GM06990 (cell line): ENCODE measurements around the gene STYK1.

Experiments
- DNase-seq: peaks from one replicate; pipeline ENCODE4 v3.0.0-alpha.2; 2011; ENCODE audit not compliant: insufficient read length; ENCODE audit errors: extremely low read depth
- H3K27me3 ChIP-seq: replicated peaks from 2 replicates; pipeline ENCODE4 v1.6.0; 2011; ENCODE audit warnings: low read length; ENCODE audit not compliant: control insufficient read depth, insufficient read depth
- H3K36me3 ChIP-seq: 2 replicates; pipeline ENCODE4 v1.5.1; 2011; ENCODE audit warnings: low read length; ENCODE audit not compliant: control insufficient read depth, insufficient read depth
- H3K4me3 ChIP-seq: replicated peaks from 2 replicates; pipeline ENCODE4 v1.5.1; 2011; ENCODE audit warnings: low read depth, mild to moderate bottlenecking, control low read depth, low read length
- CTCF ChIP-seq: IDR thresholded peaks from 2 replicates; pipeline ENCODE4 v1.5.1; 2011; ENCODE audit warnings: low read length, control low read depth, mild to moderate bottlenecking, inconsistent platforms; ENCODE audit not compliant: insufficient read depth, poor library complexity, severe bottlenecking

Gene STYK1

GRCh38 chr12:10719482-10719881 lies 45.6 kb upstream of the STYK1 start:
- Histone ChIP-seq H3K4me3 (no peak overlapping the region), H3K36me3 (peaks cover 2% of the 10 kb centered on the region; the same call in 1 of the 2 replicates), H3K27me3 (no peaks in the 10 kb centered on the region)
- no peak for TF ChIP-seq CTCF
- no peak for DNase-seq

- TF ChIP-seq CTCF: no peak
- Histone ChIP-seq H3K4me3 (no peak overlapping the region), H3K36me3 (peaks cover 2% of the 10 kb centered on the region; the same call in 1 of the 2 replicates), H3K27me3 (no peaks in the 10 kb centered on the region)
- DNase-seq: no peak
Observed at GRCh38 chr12:10718279-10718821, 44.5 kb upstream of the STYK1 start.

- Histone ChIP-seq H3K36me3 (peaks cover 2% of the 10 kb centered on the region; the same call in 1 of the 2 replicates), H3K27me3 (no peaks in the 10 kb centered on the region), H3K4me3 (no peak overlapping the region)
- DNase-seq: no peak
- no peak for TF ChIP-seq CTCF
Observed at GRCh38 chr12:10717410-10717809, 43.6 kb upstream of the STYK1 start.

DNA sequence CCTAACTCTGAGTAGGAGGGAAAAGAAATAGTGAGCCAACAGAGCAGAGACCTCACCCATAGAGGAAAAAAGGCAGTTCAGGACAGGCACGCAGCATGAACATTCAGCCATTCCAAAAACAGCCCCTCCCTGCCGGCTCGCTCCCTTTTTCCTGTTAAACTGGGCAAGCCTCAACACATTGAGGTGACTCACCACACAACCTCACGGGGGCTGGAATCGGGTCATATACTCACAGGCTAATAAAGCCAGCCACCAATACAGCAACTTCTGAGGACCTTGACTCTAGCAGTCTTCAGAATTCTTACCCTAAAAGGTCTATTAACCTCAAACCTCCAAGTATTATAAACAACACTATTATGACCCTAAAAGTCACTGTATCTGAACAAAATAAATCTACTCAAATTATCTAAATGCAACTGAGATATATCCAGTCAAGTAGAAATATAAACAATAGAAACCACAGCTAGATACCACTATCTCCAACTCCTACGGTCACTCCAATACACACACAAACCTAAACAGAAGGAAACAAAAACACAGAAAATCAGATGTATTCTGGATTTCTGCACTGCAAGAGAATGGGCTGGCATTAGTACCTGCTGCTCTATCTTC lies 43.0 kb upstream of the STYK1 start:
- no peaks in the 10 kb centered on the region for H3K27me3 ChIP-seq
- peaks cover 2% of the 10 kb centered on the region; the same call in 1 of the 2 replicates for H3K36me3 ChIP-seq
- no peak overlapping the region for H3K4me3 ChIP-seq
- no peak for TF ChIP-seq CTCF
- no peak for DNase-seq

DNA sequence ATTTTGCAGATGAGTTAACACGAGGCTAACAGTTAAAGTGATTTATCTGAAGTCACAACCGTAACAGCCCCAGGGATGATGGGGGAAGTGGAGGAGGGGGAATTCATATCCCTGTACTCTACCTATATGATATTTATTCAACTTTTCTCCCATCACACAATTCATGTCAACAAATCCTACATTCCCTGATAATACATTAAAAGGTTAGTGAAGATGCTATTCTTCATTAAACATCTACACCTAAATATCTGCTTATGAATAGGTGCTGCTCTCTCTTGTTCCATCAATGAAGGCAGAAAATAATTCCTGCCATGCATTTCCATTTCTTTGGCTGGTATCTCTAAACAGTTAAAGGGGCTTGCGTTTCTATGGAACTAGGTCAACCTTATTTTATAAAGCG lies 42.4 kb upstream of the STYK1 start:
- H3K4me3 ChIP-seq: no peak overlapping the region

More for the DNA sequence above, 42.4 kb upstream of the STYK1 start:
- DNase-seq: no peak
- Histone ChIP-seq H3K36me3 (peaks cover 2% of the 10 kb centered on the region; the same call in 1 of the 2 replicates), H3K27me3 (no peaks in the 10 kb centered on the region)
- TF ChIP-seq CTCF: no peak
